Measurements from ENCODE around the gene SAFB. TPM values are rescaled to one million over a fixed set of nuclear protein-coding genes. Genes with fewer than 3 reads are reported as not detected.
"Not testable (repeated sequence)": the region's sequence is repeated elsewhere in the genome, so short reads cannot be mapped to it uniquely, and the experiment has no call there.

The SAFB gene
- total RNA-seq, 6 experiments from 2014 or later = 31.2 to 45.7 (median 32.8) TPM

DNA sequence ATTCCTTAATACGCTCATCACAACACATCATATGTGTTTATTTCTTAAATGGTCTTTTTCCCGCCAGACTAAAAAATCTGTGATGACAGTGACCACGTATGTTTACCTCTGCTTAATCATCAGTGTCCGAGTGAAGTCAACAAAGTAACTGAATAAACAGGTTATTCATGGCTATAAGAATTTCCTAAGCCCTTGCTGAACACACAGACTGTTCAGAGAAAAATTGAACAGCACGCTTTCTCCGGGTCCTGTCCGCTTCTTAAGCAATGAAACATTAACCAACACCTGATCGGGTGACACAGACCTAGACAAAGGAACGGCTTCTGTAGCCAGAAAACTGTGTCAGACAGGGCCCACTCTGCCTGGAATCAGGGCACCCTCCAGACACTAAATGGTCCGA, 14.6 kb upstream of the SAFB start:
- H3K27ac ChIP-seq = no peak overlapping the region
- 90% methylated on average over 10 of the region's 10 CpGs for WGBS (ENCODE audit: insufficient coverage, low coverage, low lambda C conversion rate, missing lambda C conversion rate)
- peaks cover 15 to 91% (median 56%) of the 10 kb centered on the region in 4 donors for H3K36me3 ChIP-seq
- H3K27me3 ChIP-seq = no peaks in the 10 kb centered on the region
- intact Hi-C loops (cut with DNase I) = no loop called here
- H3K4me3 ChIP-seq = no peak overlapping the region
- no peaks in the 10 kb centered on the region for H3K9me3 ChIP-seq
- TF ChIP-seq, protein P1, sequence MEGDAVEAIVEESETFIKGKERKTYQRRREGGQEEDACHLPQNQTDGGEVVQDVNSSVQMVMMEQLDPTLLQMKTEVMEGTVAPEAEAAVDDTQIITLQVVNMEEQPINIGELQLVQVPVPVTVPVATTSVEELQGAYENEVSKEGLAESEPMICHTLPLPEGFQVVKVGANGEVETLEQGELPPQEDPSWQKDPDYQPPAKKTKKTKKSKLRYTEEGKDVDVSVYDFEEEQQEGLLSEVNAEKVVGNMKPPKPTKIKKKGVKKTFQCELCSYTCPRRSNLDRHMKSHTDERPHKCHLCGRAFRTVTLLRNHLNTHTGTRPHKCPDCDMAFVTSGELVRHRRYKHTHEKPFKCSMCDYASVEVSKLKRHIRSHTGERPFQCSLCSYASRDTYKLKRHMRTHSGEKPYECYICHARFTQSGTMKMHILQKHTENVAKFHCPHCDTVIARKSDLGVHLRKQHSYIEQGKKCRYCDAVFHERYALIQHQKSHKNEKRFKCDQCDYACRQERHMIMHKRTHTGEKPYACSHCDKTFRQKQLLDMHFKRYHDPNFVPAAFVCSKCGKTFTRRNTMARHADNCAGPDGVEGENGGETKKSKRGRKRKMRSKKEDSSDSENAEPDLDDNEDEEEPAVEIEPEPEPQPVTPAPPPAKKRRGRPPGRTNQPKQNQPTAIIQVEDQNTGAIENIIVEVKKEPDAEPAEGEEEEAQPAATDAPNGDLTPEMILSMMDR (IDR thresholded peaks at IDR 0.05) = no peak
- no peak for TF ChIP-seq POLR2A (IDR thresholded peaks at IDR 0.05)
- ATAC-seq (no peak), DNase-seq (no peak)
- H3K4me1 ChIP-seq = no peaks in the 10 kb centered on the region

DNA sequence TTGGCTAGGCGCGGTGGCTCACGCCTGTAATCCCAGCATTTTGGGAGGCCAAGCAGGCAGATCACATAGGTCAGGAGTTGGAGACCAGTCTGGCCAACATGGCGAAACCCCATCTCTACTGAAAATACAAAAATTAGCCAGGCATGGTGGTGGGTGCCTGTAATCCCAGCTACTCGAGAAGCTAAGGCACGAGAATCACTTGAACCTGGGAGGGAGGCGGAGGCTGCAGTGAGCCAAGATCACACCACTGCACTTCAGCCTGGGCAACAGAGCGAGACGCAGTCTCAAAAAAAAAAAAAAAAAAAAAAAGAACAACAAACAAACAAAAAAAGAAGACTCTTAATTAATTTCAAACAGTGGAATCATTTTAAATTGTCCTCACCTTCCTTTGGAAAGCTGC, 14.1 kb upstream of the SAFB start:
- H3K27me3 ChIP-seq; ATAC-seq; H3K4me3 ChIP-seq; H3K9me3 ChIP-seq; H3K27ac ChIP-seq; intact Hi-C loops (cut with DNase I); H3K4me1 ChIP-seq; DNase-seq: not testable (repeated sequence)
- WGBS (ENCODE audit: insufficient coverage, low coverage, low lambda C conversion rate, missing lambda C conversion rate) = 84% methylated on average over 6 of the region's 9 CpGs
- H3K36me3 ChIP-seq = peaks cover 20 to 91% (median 57%) of the 10 kb centered on the region in 4 donors

GRCh38 chr19:5609881-5610448, 12.9 kb upstream of the SAFB start:
- H3K27me3 ChIP-seq = no peaks in the 10 kb centered on the region
- no peaks in the 10 kb centered on the region for H3K9me3 ChIP-seq
- TF ChIP-seq, protein P1 (IDR thresholded peaks at IDR 0.05) = no peak
- TF ChIP-seq POLR2A (IDR thresholded peaks at IDR 0.05) = no peak
- no peak overlapping the region for H3K27ac ChIP-seq
- no peak for ATAC-seq
- intact Hi-C loops (cut with DNase I) = loop anchor here in 1 of 2 donors (10.0 kb wide), 1 partner anchor 65 kb away; no protein-coding TSS in a partner anchor
- no peaks in the 10 kb centered on the region for H3K4me1 ChIP-seq
- no peak overlapping the region for H3K4me3 ChIP-seq
- peaks cover 26 to 91% (median 58%) of the 10 kb centered on the region in 4 donors for H3K36me3 ChIP-seq
- no peak for DNase-seq
- 95% methylated on average over 10 of the region's 16 CpGs for WGBS (ENCODE audit: insufficient coverage, low coverage, low lambda C conversion rate, missing lambda C conversion rate)

GRCh38 chr19:5612891-5613865, 9.7 kb upstream of the SAFB start:
- H3K27ac ChIP-seq = no peak overlapping the region
- intact Hi-C loops (cut with DNase I) = loop anchor here in 1 of 2 donors (10.0 kb wide), 1 partner anchor 62 kb away; no protein-coding TSS in a partner anchor
- ATAC-seq = no peak
- no peaks in the 10 kb centered on the region for H3K27me3 ChIP-seq
- H3K9me3 ChIP-seq = no peaks in the 10 kb centered on the region
- peaks cover 30 to 91% (median 63%) of the 10 kb centered on the region in 4 donors for H3K36me3 ChIP-seq
- H3K4me1 ChIP-seq = no peaks in the 10 kb centered on the region
- TF ChIP-seq POLR2A (IDR thresholded peaks at IDR 0.05) = no peak
- H3K4me3 ChIP-seq = no peak overlapping the region
- WGBS (ENCODE audit: insufficient coverage, low coverage, low lambda C conversion rate, missing lambda C conversion rate) = 95% methylated on average over 13 of the region's 15 CpGs
- DNase-seq = no peak

DNA sequence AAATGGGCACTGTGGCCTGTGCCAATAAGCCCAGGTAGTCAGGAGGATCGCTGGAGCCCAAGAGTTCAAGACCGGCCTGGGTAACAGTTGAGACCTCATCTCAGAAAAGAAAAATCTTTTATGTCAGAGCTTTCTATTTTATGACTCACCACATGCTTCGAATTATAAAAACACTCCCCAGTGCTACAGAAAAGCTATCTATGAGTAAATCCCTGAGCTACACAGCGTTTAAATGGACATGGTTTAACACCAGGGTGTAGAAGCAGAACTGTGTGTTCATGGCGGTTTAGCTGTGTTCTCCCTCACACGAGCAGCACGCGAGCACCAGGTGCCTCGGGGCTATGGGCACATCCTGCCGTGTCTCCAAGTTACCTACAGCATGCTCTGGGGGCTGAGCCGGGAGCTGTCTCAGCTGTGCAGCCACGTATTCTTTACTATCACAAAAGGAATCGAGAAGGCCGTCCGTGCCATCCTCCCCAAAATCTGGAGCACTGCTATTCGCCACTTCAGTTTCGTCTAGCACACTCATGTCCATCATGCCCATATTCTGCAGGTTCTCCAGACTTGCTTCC, 7.0 kb upstream of the SAFB start:
- ATAC-seq (no peak), DNase-seq (no peak)
- no peak for TF ChIP-seq POLR2A (IDR thresholded peaks at IDR 0.05)
- TF ChIP-seq, protein P1 (IDR thresholded peaks at IDR 0.05) = no peak
- Histone ChIP-seq H3K36me3 (peaks cover 25 to 81% (median 53%) of the 10 kb centered on the region in 4 donors), H3K9me3 (no peaks in the 10 kb centered on the region), H3K27ac (no peak overlapping the region), H3K4me3 (no peak overlapping the region), H3K27me3 (no peaks in the 10 kb centered on the region), H3K4me1 (peaks cover 0 to 19% (median 4%) of the 10 kb centered on the region in 4 donors)
- intact Hi-C loops (cut with DNase I) = loop anchor here in 1 of 2 donors (10.0 kb wide), 1 partner anchor 59 kb away; no protein-coding TSS in a partner anchor
- 86% methylated on average over 11 of the region's 17 CpGs for WGBS (ENCODE audit: insufficient coverage, low coverage, low lambda C conversion rate, missing lambda C conversion rate)
